Mammary epithelial cell (primary cell): ENCODE data around the gene KCNMA1.

Experiments
- EZH2 ChIP-seq: IDR thresholded peaks from 2 replicates; pipeline ENCODE4 v1.6.1; 2012; ENCODE audit warnings: low read length, inconsistent platforms, borderline replicate concordance
- TF ChIP-seq, protein P1 (sequence below), 2 donors: IDR thresholded peaks in 1 of 2; conservative IDR thresholded peaks in 1 of 2; 2 replicates each; pipeline ENCODE4 v1.5.1; 2011 to 2012; ENCODE audit warnings: inconsistent platforms in 2 of 2, low read length in 2 of 2, mild to moderate bottlenecking in 2 of 2, control low read depth in 1 of 2, low read depth in 1 of 2; ENCODE audit not compliant: insufficient read depth in 1 of 2; ENCODE audit errors: extremely low read depth in 1 of 2

- TF ChIP-seq, protein P1, sequence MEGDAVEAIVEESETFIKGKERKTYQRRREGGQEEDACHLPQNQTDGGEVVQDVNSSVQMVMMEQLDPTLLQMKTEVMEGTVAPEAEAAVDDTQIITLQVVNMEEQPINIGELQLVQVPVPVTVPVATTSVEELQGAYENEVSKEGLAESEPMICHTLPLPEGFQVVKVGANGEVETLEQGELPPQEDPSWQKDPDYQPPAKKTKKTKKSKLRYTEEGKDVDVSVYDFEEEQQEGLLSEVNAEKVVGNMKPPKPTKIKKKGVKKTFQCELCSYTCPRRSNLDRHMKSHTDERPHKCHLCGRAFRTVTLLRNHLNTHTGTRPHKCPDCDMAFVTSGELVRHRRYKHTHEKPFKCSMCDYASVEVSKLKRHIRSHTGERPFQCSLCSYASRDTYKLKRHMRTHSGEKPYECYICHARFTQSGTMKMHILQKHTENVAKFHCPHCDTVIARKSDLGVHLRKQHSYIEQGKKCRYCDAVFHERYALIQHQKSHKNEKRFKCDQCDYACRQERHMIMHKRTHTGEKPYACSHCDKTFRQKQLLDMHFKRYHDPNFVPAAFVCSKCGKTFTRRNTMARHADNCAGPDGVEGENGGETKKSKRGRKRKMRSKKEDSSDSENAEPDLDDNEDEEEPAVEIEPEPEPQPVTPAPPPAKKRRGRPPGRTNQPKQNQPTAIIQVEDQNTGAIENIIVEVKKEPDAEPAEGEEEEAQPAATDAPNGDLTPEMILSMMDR (conservative IDR thresholded peaks at IDR 0.05 in 1 of 2, IDR thresholded peaks at IDR 0.05 in 1 of 2; ENCODE audit: extremely low read depth in 1 of 2, insufficient read depth in 1 of 2, low read depth in 1 of 2, low read length in 2 of 2), result no peak
- no peak for TF ChIP-seq EZH2
Measured at GRCh38 chr10:77424257-77424656, 213.4 kb downstream of the KCNMA1 start.
